Lower lobe of right lung (tissue), 2 donors: ENCODE results near the gene STAT5A. TPM values are rescaled to one million over a fixed set of nuclear protein-coding genes. Genes with fewer than 3 reads are reported as not detected.
A peak's percentile ranks its signal among the peaks of the same experiment; 100 is the strongest.

Experiments
- ATAC-seq, 2 donors: fragments of 200-7000 bp; cut with Tn5 transposase; one replicate each; pipeline ENCODE4 v1.9.1; 2020 to 2022; ENCODE audit warnings: mild to moderate bottlenecking in 2 of 2, moderate library complexity in 2 of 2
- DNase-seq: peaks from one replicate; pipeline ENCODE4 v3.0.0-alpha.2; 2020
- H3K27ac ChIP-seq: fragments of 200-600 bp; one replicate; pipeline ENCODE4 v1.8.0; 2022
- H3K27me3 ChIP-seq: fragments of 200-600 bp; one replicate; pipeline ENCODE4 v1.8.0; 2022; ENCODE audit warnings: low read depth
- H3K36me3 ChIP-seq: fragments of 200-600 bp; one replicate; pipeline ENCODE4 v1.8.0; 2022; ENCODE audit warnings: mild to moderate bottlenecking
- H3K4me1 ChIP-seq: fragments of 200-600 bp; one replicate; pipeline ENCODE4 v1.8.0; 2022
- H3K4me3 ChIP-seq: fragments of 200-600 bp; one replicate; pipeline ENCODE4 v1.8.0; 2022; ENCODE audit warnings: mild to moderate bottlenecking
- H3K9me3 ChIP-seq: fragments of 200-600 bp; one replicate; pipeline ENCODE4 v1.8.0; 2022
- CTCF ChIP-seq: fragments of 200-600 bp; IDR thresholded peaks from one replicate; pipeline ENCODE4 v1.8.0; 2022; ENCODE audit warnings: antibody characterized with exemption, mild to moderate bottlenecking
- intact Hi-C: fragments of 100-400 bp; cut with DNase I; formaldehyde crosslinking; loops from one replicate; pipeline ENCODE4 v1.11.0; 2022
- total RNA-seq: library from RNA; stranded (reverse); fragmentation: NEBNext Ultra II Directional; extraction: Animal tissue kit (Norgen Biotek cat#: 25700); gene quantifications from one replicate; pipeline ENCODE4 v1.2.1, GENCODE V29; 2021
- donor health status: DM: no; HTN: yes; CAD: no; lungs with severe emphysema.

STAT5A gene
- total RNA-seq, 1 donor from 2014 or later, result 53.3 TPM

DNA sequence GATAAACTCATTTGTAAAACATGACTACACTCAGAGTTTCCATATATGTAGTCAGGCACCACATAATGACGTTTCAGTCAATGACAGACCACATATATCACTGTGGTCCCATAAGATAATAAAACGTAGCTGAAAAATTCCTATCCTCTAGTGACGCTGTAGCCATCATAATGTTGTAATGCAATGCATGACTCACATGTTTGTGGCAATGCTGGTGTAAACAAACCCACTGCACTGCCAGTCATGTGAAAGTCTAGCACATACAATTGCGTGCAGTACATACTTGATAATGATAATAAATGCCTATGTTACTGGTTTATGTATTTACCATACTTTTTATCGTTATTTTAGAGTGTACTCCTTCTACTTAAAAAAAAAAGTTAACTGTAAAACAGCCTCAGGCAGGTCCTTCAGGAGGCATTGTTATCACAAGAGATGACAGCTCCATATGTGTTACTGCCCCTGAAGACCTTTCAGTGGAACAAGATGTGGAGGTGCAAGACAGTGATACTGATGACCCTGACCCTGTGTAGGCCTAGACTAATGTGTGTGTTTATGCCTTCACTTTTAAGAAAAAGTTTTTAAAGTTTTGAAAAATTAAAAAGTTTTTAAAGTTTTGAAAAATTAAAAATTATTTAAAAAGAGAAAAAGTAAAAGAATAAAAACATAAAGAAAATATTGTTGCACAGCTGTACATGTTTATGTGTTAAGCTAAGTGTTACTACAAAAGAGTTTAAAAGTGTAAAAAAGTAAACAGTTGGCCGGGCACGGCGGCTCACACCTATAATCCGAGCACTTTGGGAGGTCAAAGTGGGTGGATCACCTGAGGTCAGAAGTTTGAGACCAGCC, 21.2 kb upstream of the STAT5A start:
- Histone ChIP-seq H3K4me3 (no peak overlapping the region), H3K4me1 (peaks cover 21% of the 10 kb centered on the region), H3K27ac (no peak overlapping the region), H3K27me3 (no peaks in the 10 kb centered on the region), H3K9me3 (no peaks in the 10 kb centered on the region), H3K36me3 (no peaks in the 10 kb centered on the region)
- intact Hi-C loops, result no loop called here
- DNase-seq (no peak), ATAC-seq (peak; percentile 59 to 61)
- no peak for TF ChIP-seq CTCF

GRCh38 chr17:42268236-42268635, 20.1 kb upstream of the STAT5A start:
- no peak overlapping the region for H3K27ac ChIP-seq
- H3K4me3 ChIP-seq, result no peak overlapping the region
- no peak for TF ChIP-seq CTCF
- intact Hi-C loops, result no loop called here
- ATAC-seq (no peak), DNase-seq (no peak)
- no peaks in the 10 kb centered on the region for H3K27me3 ChIP-seq
- H3K36me3 ChIP-seq, result no peaks in the 10 kb centered on the region
- peaks cover 32% of the 10 kb centered on the region for H3K4me1 ChIP-seq
- H3K9me3 ChIP-seq, result no peaks in the 10 kb centered on the region

DNA sequence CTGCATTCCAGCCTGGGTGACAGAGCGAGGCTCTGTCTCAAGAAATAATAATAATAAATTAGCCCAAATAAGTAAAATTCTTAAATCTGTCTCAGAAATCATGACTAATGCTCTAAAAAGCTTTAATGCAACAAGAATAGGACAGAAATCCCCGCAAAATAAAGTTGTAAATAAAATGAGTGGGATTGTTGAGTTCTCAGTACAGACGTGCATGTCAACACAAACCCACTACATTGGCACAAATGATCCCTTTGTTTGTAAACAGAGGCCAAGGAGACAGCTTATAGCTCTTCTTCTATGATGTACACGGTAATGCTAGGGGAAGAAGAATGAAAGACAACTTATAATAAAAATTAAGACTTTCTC, 18.1 kb upstream of the STAT5A start:
- intact Hi-C loops, result no loop called here
- Histone ChIP-seq H3K4me1 (peaks cover 50% of the 10 kb centered on the region), H3K9me3 (no peaks in the 10 kb centered on the region), H3K27ac (no peak overlapping the region), H3K4me3 (no peak overlapping the region), H3K27me3 (no peaks in the 10 kb centered on the region), H3K36me3 (no peaks in the 10 kb centered on the region)
- no peak for DNase-seq
- no peak for TF ChIP-seq CTCF
- no peak for ATAC-seq

DNA sequence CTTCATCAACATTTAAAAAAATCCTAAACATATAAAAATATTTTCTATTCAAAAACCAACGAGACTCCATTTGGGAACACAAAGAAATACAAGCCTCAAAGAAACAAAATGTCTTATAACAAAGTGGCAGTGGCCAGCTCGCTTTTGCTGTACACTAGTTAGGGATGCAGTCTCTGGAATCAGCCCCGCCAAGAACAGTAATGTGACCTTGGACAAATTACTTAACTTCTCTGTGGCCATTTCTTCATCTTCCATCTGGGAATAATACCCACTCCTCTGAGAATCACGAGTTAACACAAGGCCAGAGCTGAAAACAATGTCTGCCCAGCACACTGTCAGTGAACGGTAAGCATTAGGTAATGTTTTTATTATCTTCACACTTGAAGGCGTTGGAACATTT, 17.7 kb upstream of the STAT5A start:
- H3K4me1 ChIP-seq, result peaks cover 52% of the 10 kb centered on the region
- H3K9me3 ChIP-seq, result no peaks in the 10 kb centered on the region
- ATAC-seq, result no peak
- no peak overlapping the region for H3K4me3 ChIP-seq
- intact Hi-C loops, result no loop called here
- no peak for TF ChIP-seq CTCF
- DNase-seq, result no peak
- no peaks in the 10 kb centered on the region for H3K36me3 ChIP-seq
- H3K27ac ChIP-seq, result no peak overlapping the region
- no peaks in the 10 kb centered on the region for H3K27me3 ChIP-seq

DNA sequence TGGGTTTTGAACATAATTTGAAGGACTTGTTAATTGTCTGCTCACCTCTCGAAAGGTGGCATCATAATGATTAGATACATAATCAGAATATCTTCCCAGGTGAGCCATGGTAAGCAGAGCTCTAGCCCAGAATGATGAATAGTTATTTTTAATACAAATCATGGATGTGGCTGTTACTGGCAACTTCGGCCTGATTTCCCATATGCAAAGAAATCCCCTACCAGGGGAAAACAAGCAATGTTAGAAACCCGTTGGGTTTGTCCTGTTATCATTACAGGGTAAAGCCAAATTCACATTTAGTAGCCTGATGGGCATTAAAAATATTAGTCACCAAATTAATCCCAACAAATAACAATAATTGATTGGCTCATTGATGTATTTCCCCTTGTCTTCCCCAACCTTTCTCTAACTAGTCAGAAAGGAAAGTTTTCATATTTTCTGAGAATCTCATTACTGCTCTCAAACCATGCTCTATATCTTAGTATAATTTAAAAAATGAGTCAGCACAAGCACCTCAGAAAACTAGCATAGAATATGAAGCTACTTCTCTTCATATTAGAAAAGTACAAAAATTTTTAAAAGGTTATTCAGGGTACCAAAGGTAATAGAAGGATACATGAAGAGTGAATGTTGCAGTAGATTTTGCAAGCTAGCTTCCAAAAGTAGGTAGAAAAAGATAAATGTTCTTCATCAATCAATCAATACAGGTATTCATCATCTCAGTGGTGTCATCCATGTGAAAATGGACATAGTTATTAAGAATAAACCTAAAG, 17.1 kb upstream of the STAT5A start:
- ATAC-seq, result no peak
- no peaks in the 10 kb centered on the region for H3K36me3 ChIP-seq
- H3K4me1 ChIP-seq, result peaks cover 52% of the 10 kb centered on the region
- no peak for DNase-seq
- H3K27ac ChIP-seq, result no peak overlapping the region
- intact Hi-C loops, result no loop called here
- no peaks in the 10 kb centered on the region for H3K9me3 ChIP-seq
- no peaks in the 10 kb centered on the region for H3K27me3 ChIP-seq
- TF ChIP-seq CTCF, result no peak
- H3K4me3 ChIP-seq, result no peak overlapping the region
